Tongue (tissue), 2 donors: Measurements from ENCODE around the gene VCX3A. TPM values are rescaled to one million over a fixed set of nuclear protein-coding genes. Genes with fewer than 3 reads are reported as not detected.
"Not testable (repeated sequence)": the region's sequence is repeated elsewhere in the genome, so short reads cannot be mapped to it uniquely, and the experiment has no call there.

ENCODE experiments used
- DNase-seq: peaks from one replicate; pipeline ENCODE4 v3.0.0-alpha.2; 2015
- total RNA-seq: library from RNA; depleted of rRNA; stranded (reverse); fragments of >200 nt; gene quantifications from one replicate; pipeline ENCODE4 v1.2.3, GENCODE V29; 2014

Gene VCX3A
- not detected for total RNA-seq

DNA sequence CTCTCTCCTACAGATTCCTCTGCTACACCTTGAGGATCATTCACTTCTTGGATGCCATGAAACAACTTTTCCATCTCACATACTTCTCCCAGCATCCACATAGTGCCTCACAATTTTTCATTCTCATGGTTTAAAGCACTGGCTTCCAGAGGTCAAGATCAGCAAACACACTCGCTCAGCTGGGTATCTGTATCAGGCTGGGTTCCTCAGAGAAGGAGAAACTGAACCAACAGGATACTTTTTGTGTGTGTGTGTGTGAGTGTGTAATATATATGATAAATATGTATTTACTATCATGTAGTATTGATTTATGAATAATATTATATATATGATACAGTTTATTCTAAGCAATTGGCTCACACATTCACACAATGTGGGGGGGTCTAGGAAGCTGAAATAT lies at the start of gene VCX3A:
Gene VCX3A, minus strand, starts transcription at position 101 of the 400 bp plus-strand sequence. CDS start 621 bp downstream, outside the sequence.
- DNase-seq: not testable (repeated sequence)

DNA sequence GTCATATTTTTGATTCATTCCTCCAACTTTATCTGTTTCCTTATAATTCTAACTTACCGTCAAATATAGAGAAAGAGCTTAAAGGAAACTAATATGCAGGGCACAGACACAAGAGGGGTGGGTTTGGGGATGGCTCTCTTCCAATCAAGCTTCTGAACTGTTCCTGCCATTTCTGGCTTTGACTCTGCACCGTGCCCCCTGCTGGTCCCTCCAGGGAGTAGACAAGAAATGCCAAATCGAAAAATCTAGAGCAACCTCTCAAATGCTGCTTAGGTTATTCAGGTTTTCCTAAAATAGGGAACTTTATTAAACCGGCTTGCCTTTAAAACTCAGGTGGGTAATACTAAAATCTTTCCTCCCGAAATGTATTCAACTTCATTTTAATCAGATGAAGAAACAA lies 39.8 kb upstream of the VCX3A start:
- no peak for DNase-seq

GRCh38 chrX:6568031-6568430 lies 33.1 kb upstream of the VCX3A start:
- peak; percentile 12 for DNase-seq

DNA sequence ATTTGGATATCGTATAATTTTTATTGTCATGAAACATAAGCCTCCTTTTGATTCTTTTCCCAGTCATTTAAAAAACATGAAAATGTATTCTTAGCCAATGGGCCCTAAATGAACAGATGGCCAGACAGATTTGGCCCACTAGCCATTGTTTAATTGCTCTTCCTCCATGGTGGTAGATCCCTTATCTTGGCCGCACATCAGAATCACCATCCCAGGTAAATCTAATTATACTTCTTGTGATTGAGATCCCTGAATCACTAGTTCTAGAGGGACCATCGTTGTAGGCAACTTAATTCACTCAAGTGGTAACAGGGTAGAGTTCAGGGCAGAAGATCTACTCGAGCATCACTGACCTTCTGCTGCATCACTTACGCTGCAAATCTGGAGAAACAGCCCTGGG lies 24.1 kb upstream of the VCX3A start:
- no peak for DNase-seq

DNA sequence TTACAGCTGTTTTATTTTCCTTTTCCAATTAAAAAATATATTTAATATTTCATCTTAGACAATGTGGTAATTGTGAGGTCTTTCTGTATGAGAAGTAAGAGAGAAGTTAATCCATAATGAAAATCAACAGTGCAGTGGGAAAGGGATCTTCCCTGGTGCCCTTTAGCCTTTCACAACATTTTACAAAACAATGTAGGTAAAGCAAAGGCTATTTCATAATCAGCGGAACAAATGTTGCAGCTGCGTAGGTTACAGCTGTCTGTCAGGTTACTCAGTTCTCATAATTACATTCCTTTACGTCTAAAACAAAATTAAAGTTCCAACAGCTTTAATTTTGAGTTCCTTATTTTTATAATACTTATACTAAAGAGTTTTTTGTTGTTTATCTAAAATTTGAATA lies 22.8 kb upstream of the VCX3A start:
- no peak for DNase-seq

DNA sequence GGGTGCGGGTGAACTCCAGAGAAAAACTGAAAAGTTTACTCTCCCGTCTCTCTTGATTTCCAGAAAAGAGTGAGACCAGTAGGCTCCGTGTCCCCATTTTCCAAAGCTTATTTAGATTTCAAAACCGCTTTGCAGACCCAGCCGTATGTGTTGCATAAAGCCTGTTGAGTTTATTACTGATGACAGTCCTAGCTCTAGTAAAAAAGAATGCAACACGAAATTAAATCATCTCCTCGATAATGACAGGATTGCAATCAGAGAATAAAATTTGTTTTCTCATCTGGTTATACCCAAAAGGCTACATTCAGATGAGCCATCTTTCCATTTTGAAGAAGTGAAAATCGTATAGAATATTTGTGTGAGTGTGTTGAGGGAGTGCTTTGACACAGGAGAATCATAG lies 16.1 kb upstream of the VCX3A start:
- no peak for DNase-seq

DNA sequence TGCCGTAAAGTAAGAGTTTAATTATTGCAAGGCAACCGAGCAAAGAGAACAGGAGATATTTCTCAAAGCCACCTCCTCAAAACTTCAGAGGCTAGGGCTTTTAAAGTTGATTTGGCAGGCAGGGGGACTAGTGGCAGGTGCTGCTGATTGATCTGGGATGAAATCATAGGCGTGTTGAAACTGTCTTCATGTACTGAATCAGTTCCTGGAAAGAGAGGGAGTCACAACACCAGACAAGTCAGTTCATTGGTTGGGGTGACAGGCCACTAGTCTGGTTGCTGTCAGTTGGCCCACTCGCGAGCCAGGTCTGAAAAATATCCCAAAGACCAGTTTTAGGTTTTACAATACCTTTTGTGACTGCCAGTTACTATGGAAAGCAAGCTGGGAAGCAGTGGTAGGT lies 10.8 kb upstream of the VCX3A start:
- no peak for DNase-seq

DNA sequence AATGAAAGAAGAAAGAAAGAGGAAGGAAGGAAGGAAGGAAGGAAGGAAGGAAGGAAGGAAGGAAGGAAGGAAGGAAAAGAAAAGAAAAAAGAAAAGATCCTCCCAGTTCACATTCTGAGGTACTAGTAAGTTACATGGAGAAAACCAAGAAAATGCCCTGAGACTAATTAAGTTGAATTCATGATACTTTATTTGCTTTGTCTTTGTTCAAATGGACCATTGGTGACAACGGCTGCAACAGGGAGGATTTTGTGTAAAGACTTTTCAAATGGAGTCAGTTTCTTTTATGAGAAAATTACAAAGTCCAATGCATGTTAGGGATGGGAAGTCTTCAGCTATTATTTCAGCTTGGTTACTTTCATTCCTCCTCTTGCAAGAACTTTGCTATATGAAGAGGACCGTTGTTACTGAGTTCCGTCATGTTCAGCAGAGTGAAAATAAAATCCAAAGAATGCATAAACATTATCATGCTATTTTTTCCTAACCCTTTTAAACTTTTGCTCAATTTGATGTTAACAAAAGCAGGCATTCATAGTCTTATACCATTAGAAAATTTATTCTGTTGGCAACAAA lies 8.3 kb downstream of the VCX3A start:
- DNase-seq: no peak

GRCh38 chrX:6517376-6517775 lies 17.5 kb downstream of the VCX3A start:
- no peak for DNase-seq

- no peak for DNase-seq
Observed at GRCh38 chrX:6506444-6506843, 28.5 kb downstream of the VCX3A start.

DNA sequence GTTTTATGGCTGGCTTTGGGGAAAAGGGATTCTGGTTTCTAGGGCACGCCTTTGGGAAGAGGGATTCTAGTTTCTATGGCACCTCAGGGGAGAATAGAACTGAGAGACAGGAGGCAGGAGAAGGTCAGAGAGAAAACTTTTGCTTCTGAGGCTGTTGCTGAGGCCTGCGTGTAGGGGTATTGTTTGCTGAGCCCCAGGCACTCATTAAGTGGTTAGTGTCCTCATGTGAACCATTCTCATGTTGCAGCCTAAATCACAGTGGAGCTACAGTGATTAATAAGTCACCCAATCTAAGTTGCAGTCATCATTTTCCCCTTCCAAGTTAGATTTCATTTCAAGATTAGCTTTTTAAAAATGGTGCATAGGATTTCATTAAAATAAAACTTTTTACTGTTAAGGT lies 29.0 kb downstream of the VCX3A start:
- no peak for DNase-seq

DNA sequence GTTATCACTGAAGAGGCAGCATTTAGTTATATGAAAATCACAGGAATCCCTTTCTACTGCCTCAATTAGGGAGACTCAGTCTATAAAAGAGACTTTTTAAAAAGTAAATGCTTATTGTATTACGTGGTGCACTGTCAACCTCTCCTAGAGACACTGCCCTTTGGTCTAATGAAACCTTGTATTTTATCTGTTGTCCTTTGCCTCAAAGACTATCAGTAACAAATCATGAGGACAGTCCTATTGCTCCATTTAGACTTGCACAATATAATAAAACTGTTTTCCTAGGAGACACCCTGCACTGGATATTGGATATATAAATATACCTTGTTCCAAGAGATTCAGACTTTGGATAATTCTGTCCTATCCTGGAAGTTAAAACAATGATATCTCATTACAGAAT lies 34.2 kb downstream of the VCX3A start:
- no peak for DNase-seq

DNA sequence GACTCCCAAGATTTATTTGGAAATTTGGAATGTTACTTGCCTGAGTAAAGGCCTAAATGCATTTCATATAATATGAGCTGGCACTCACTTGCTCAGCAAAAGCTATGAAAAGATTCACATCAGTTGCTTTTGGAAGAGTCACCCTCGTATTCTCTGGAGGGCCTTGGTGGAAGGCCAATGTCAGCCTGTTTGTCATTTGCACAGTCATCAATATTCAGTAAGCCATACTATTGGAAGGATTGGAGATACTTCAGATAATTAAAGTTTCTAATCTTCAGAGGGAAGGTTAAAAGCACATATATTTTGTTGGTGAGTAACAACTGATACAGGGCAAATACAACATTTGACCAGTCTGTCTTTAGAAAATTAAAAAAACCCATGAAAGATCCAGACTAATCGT lies 36.6 kb downstream of the VCX3A start:
- no peak for DNase-seq
